ENCODE measurements around the gene EN2. TPM values are rescaled to one million over a fixed set of nuclear protein-coding genes. Genes with fewer than 3 reads are reported as not detected.

EN2 gene
- total and polyA plus RNA-seq, 2 donors (not counting 1 experiment from before 2014, with no cell fraction given), result not detected

GRCh38 chr7:155459700-155460461, 2.0 kb downstream of the EN2 start:
- peaks cover 0 to 78% (median 67%) of the 10 kb centered on the region in 4 experiments for H3K27me3 ChIP-seq (replicated peaks in 1 of 4; ENCODE audit: control extremely low read depth in 1 of 4, control insufficient read depth in 3 of 4, insufficient read depth in 4 of 4, low read length in 3 of 4)
- Mint-ChIP-seq H3K9me3 (ENCODE audit: insufficient read depth) (no peaks in the 10 kb centered on the region), H3K4me3 (peak overlapping the region; percentile 67), H3K27ac (no peak overlapping the region), H3K4me1 (peaks cover 19% of the 10 kb centered on the region), H3K27me3 (peaks cover 64% of the 10 kb centered on the region)
- peak; percentile 18 for DNase-seq
- POLR2A ChIA-PET, result no interaction called here
- no peak overlapping the region for H3K4me3 ChIP-seq (ENCODE audit: control extremely low read depth in 1 of 5, extremely low read depth in 1 of 5, insufficient read depth in 1 of 5, low read depth in 2 of 5, low read length in 4 of 5)
- H3K9ac ChIP-seq (ENCODE audit: low read length), result no peak overlapping the region
- no peaks in the 10 kb centered on the region for H3K79me2 ChIP-seq (ENCODE audit: control insufficient read depth, insufficient read depth, low read length)
- H3K36me3 ChIP-seq (replicated peaks in 1 of 2; ENCODE audit: control extremely low read depth in 1 of 2, control insufficient read depth in 1 of 2, extremely low read depth in 1 of 2, insufficient read depth in 2 of 2, low read length in 1 of 2), result no peaks in the 10 kb centered on the region
- H3K27ac ChIP-seq (ENCODE audit: low read length in 2 of 2), result no peak overlapping the region
- CTCF ChIA-PET, result no interaction called here
- no peak for TF ChIP-seq EZH2 (IDR thresholded peaks at IDR 0.05; ENCODE audit: borderline replicate concordance, insufficient read depth, low read depth, low read length, poor library complexity, severe bottlenecking)
- TF ChIP-seq, protein P1, sequence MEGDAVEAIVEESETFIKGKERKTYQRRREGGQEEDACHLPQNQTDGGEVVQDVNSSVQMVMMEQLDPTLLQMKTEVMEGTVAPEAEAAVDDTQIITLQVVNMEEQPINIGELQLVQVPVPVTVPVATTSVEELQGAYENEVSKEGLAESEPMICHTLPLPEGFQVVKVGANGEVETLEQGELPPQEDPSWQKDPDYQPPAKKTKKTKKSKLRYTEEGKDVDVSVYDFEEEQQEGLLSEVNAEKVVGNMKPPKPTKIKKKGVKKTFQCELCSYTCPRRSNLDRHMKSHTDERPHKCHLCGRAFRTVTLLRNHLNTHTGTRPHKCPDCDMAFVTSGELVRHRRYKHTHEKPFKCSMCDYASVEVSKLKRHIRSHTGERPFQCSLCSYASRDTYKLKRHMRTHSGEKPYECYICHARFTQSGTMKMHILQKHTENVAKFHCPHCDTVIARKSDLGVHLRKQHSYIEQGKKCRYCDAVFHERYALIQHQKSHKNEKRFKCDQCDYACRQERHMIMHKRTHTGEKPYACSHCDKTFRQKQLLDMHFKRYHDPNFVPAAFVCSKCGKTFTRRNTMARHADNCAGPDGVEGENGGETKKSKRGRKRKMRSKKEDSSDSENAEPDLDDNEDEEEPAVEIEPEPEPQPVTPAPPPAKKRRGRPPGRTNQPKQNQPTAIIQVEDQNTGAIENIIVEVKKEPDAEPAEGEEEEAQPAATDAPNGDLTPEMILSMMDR (IDR thresholded peaks at IDR 0.05), result no peak
- intact Hi-C loops (cut with micrococcal nuclease), result no loop called here
- peaks cover 21 to 42% of the 10 kb centered on the region in 2 donors for H3K4me1 ChIP-seq (ENCODE audit: control insufficient read depth in 2 of 2, insufficient read depth in 2 of 2, low read length in 2 of 2)
- H2AFZ ChIP-seq (ENCODE audit: insufficient read depth, low read depth, low read length, poor library complexity, severe bottlenecking), result no peak overlapping the region
- peaks cover 0 to 61% (median 0%) of the 10 kb centered on the region in 3 donors for H3K9me3 ChIP-seq (ENCODE audit: control extremely low read depth in 1 of 3, control insufficient read depth in 2 of 3, insufficient read depth in 1 of 3, low read length in 2 of 3)
- H3K4me2 ChIP-seq (replicated peaks; ENCODE audit: low read depth, low read length, poor library complexity, severe bottlenecking), result peak overlapping the region; percentile 78
- H4K20me1 ChIP-seq (ENCODE audit: control insufficient read depth, insufficient read depth, low read length, poor library complexity, severe bottlenecking), result no peaks in the 10 kb centered on the region
- 12% methylated on average over 27 of the region's 34 CpGs for WGBS (ENCODE audit: insufficient coverage)
- ATAC-seq (ENCODE audit: low read depth), result no peak

GRCh38 chr7:155460926-155461613, 3.1 kb downstream of the EN2 start:
- no peak for ATAC-seq (ENCODE audit: low read depth)
- CTCF ChIA-PET, result no interaction called here
- 16% methylated on average over 8 of the region's 8 CpGs for WGBS (ENCODE audit: insufficient coverage)
- POLR2A ChIA-PET, result no interaction called here
- TF ChIP-seq, protein P1 (IDR thresholded peaks at IDR 0.05), result no peak
- no peak for TF ChIP-seq EZH2 (IDR thresholded peaks at IDR 0.05; ENCODE audit: borderline replicate concordance, insufficient read depth, low read depth, low read length, poor library complexity, severe bottlenecking)
- peaks cover 0 to 63% (median 0%) of the 10 kb centered on the region in 3 donors for H3K9me3 ChIP-seq (ENCODE audit: control extremely low read depth in 1 of 3, control insufficient read depth in 2 of 3, insufficient read depth in 1 of 3, low read length in 2 of 3)
- DNase-seq, result no peak
- no peaks in the 10 kb centered on the region for H4K20me1 ChIP-seq (ENCODE audit: control insufficient read depth, insufficient read depth, low read length, poor library complexity, severe bottlenecking)
- H3K79me2 ChIP-seq (ENCODE audit: control insufficient read depth, insufficient read depth, low read length), result no peaks in the 10 kb centered on the region
- no peak overlapping the region for H3K27ac ChIP-seq (ENCODE audit: low read length in 2 of 2)
- H3K27ac Mint-ChIP-seq, result no peak overlapping the region
- peaks cover 65% of the 10 kb centered on the region for H3K27me3 Mint-ChIP-seq
- H3K27me3 ChIP-seq (replicated peaks in 1 of 4; ENCODE audit: control extremely low read depth in 1 of 4, control insufficient read depth in 3 of 4, insufficient read depth in 4 of 4, low read length in 3 of 4), result peaks cover 0 to 78% (median 68%) of the 10 kb centered on the region in 4 experiments
- H3K4me3 Mint-ChIP-seq, result no peak overlapping the region
- H3K4me1 ChIP-seq (ENCODE audit: control insufficient read depth in 2 of 2, insufficient read depth in 2 of 2, low read length in 2 of 2), result peaks cover 30 to 48% of the 10 kb centered on the region in 2 donors
- no peak overlapping the region for H3K9ac ChIP-seq (ENCODE audit: low read length)
- no peaks in the 10 kb centered on the region for H3K9me3 Mint-ChIP-seq (ENCODE audit: insufficient read depth)
- no peak overlapping the region for H3K4me2 ChIP-seq (replicated peaks; ENCODE audit: low read depth, low read length, poor library complexity, severe bottlenecking)
- intact Hi-C loops (cut with micrococcal nuclease), result no loop called here
- H3K36me3 ChIP-seq (replicated peaks in 1 of 2; ENCODE audit: control extremely low read depth in 1 of 2, control insufficient read depth in 1 of 2, extremely low read depth in 1 of 2, insufficient read depth in 2 of 2, low read length in 1 of 2), result no peaks in the 10 kb centered on the region
- peaks cover 18% of the 10 kb centered on the region for H3K4me1 Mint-ChIP-seq
- no peak overlapping the region for H3K4me3 ChIP-seq (ENCODE audit: control extremely low read depth in 1 of 5, extremely low read depth in 1 of 5, insufficient read depth in 1 of 5, low read depth in 2 of 5, low read length in 4 of 5)
- no peak overlapping the region for H2AFZ ChIP-seq (ENCODE audit: insufficient read depth, low read depth, low read length, poor library complexity, severe bottlenecking)
